Loucy (cell line): Measurements from ENCODE around the gene SMC4.

Experiments used
- H2AFZ ChIP-seq: fragments of 200-600 bp; sonication (generic); 2 replicates; pipeline ENCODE4 v1.6.0; 2016; ENCODE audit warnings: antibody characterized with exemption, mild to moderate bottlenecking, low read length, moderate library complexity
- H3F3A ChIP-seq: fragments of 200-600 bp; 2 replicates; pipeline ENCODE4 v1.6.0; 2016; ENCODE audit warnings: antibody characterized with exemption, low read depth, mild to moderate bottlenecking
- H3K27me3 ChIP-seq: fragments of 200-600 bp; sonication (generic); 2 replicates; pipeline ENCODE4 v1.6.1; 2014; ENCODE audit warnings: low read length, mild to moderate bottlenecking; ENCODE audit not compliant: insufficient read depth, poor library complexity, severe bottlenecking
- H3K36me3 ChIP-seq: fragments of 200-600 bp; sonication (generic); 2 replicates; pipeline ENCODE4 v1.6.1; 2016; ENCODE audit warnings: low read length; ENCODE audit not compliant: insufficient read depth
- H3K4me1 ChIP-seq: fragments of 200-600 bp; sonication (generic); 2 replicates; pipeline ENCODE4 v1.5.1; 2014; ENCODE audit warnings: low read length, mild to moderate bottlenecking; ENCODE audit not compliant: insufficient read depth, poor library complexity, severe bottlenecking
- H3K4me2 ChIP-seq: fragments of 200-600 bp; sonication (generic); 2 replicates; pipeline ENCODE4 v1.6.0; 2014; ENCODE audit warnings: antibody characterized with exemption, low read length, low read depth, mild to moderate bottlenecking; ENCODE audit not compliant: poor library complexity, severe bottlenecking
- H3K4me3 ChIP-seq: fragments of 200-600 bp; sonication (generic); 2 replicates; pipeline ENCODE4 v1.5.1; 2014; ENCODE audit warnings: low read length, mild to moderate bottlenecking, mixed read lengths; ENCODE audit not compliant: poor library complexity, severe bottlenecking
- H3K79me2 ChIP-seq: fragments of 200-600 bp; sonication (generic); 2 replicates; pipeline ENCODE4 v1.6.1; 2014; ENCODE audit warnings: low read length; ENCODE audit not compliant: insufficient read depth
- H3K9ac ChIP-seq: fragments of 200-600 bp; sonication (generic); 2 replicates; pipeline ENCODE4 v1.6.0; 2014; ENCODE audit warnings: mild to moderate bottlenecking, low read depth, low read length, moderate library complexity; ENCODE audit not compliant: poor library complexity, severe bottlenecking
- H3K9me2 ChIP-seq: fragments of 200-600 bp; sonication (generic); replicated peaks from 2 replicates; pipeline ENCODE4 v1.6.1; 2016; ENCODE audit warnings: low read depth, low read length, mixed read lengths
- H3K9me3 ChIP-seq: fragments of 200-600 bp; sonication (generic); 2 replicates; pipeline ENCODE4 v1.6.1; 2014; ENCODE audit warnings: mild to moderate bottlenecking, antibody characterized with exemption, low read length, low read depth; ENCODE audit not compliant: insufficient read depth
- H4K20me1 ChIP-seq: fragments of 200-600 bp; sonication (generic); 2 replicates; pipeline ENCODE4 v1.6.0; 2014; ENCODE audit warnings: antibody characterized with exemption, low read length, mild to moderate bottlenecking; ENCODE audit not compliant: insufficient read depth, poor library complexity, severe bottlenecking
- EZH2phosphoT487 ChIP-seq: fragments of 200-600 bp; IDR thresholded peaks from 2 replicates; pipeline ENCODE4 v1.6.1; 2018; ENCODE audit warnings: antibody characterized with exemption, mild to moderate bottlenecking, moderate library complexity, borderline replicate concordance
- TF ChIP-seq, protein P1 (sequence below): fragments of 200-600 bp; sonication (generic); conservative IDR thresholded peaks from 2 replicates; pipeline ENCODE4 v1.5.1; 2014; ENCODE audit warnings: mild to moderate bottlenecking, antibody characterized with exemption, low read length

The SMC4 gene

GRCh38 chr3:160481856-160482255 is 82.4 kb downstream of the SMC4 start:
- no peaks in the 10 kb centered on the region for H3K36me3 ChIP-seq
- H3K4me2 ChIP-seq: no peak overlapping the region
- H3K9me2 ChIP-seq: no peaks in the 10 kb centered on the region
- no peaks in the 10 kb centered on the region for H3F3A ChIP-seq
- no peak overlapping the region for H3K4me3 ChIP-seq
- no peak overlapping the region for H2AFZ ChIP-seq
- no peaks in the 10 kb centered on the region for H3K4me1 ChIP-seq
- TF ChIP-seq, protein P1, sequence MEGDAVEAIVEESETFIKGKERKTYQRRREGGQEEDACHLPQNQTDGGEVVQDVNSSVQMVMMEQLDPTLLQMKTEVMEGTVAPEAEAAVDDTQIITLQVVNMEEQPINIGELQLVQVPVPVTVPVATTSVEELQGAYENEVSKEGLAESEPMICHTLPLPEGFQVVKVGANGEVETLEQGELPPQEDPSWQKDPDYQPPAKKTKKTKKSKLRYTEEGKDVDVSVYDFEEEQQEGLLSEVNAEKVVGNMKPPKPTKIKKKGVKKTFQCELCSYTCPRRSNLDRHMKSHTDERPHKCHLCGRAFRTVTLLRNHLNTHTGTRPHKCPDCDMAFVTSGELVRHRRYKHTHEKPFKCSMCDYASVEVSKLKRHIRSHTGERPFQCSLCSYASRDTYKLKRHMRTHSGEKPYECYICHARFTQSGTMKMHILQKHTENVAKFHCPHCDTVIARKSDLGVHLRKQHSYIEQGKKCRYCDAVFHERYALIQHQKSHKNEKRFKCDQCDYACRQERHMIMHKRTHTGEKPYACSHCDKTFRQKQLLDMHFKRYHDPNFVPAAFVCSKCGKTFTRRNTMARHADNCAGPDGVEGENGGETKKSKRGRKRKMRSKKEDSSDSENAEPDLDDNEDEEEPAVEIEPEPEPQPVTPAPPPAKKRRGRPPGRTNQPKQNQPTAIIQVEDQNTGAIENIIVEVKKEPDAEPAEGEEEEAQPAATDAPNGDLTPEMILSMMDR: no peak
- no peak for TF ChIP-seq EZH2phosphoT487
- H3K79me2 ChIP-seq: no peaks in the 10 kb centered on the region
- H3K27me3 ChIP-seq: no peaks in the 10 kb centered on the region
- H4K20me1 ChIP-seq: no peaks in the 10 kb centered on the region
- no peak overlapping the region for H3K9ac ChIP-seq
- no peaks in the 10 kb centered on the region for H3K9me3 ChIP-seq

DNA sequence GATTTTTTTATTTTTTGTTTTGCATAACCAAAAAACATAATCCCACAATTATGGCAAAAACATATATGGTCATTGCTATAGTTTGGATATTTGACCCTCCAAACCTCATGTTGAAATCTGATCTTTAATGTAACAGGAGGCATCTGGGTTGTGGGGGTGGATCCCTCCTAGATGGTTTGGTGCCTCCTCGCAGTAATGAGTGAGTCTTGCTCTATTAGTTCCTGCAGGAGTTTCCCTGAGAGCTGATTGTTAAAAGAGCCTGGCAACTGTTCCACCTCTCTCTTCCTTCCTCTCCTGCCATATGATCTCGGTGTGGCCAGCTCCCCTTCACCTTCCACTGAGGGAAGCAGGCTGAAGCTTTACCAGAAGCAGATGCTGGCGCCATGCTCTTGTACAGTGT is 83.3 kb downstream of the SMC4 start:
- Histone ChIP-seq H3F3A (no peaks in the 10 kb centered on the region), H3K9me3 (no peaks in the 10 kb centered on the region), H3K36me3 (no peaks in the 10 kb centered on the region), H3K27me3 (no peaks in the 10 kb centered on the region), H3K79me2 (no peaks in the 10 kb centered on the region), H3K4me2 (no peak overlapping the region), H3K9ac (no peak overlapping the region), H2AFZ (no peak overlapping the region), H3K4me1 (no peaks in the 10 kb centered on the region), H4K20me1 (no peaks in the 10 kb centered on the region), H3K9me2 (no peaks in the 10 kb centered on the region), H3K4me3 (no peak overlapping the region)
- TF ChIP-seq EZH2phosphoT487: no peak
- TF ChIP-seq, protein P1: no peak
